ENCODE measurements around the gene MTF2.
"Not testable (repeated sequence)": the region's sequence is repeated elsewhere in the genome, so short reads cannot be mapped to it uniquely, and the experiment has no call there.

MTF2 gene

GRCh38 chr1:93174638-93175037 lies 95.6 kb downstream of the MTF2 start:
- not testable (repeated sequence) for H3K9me3 ChIP-seq (ENCODE audit: control insufficient read depth in 5 of 5, low read length in 5 of 5)
- peaks cover 4 to 46% (median 24%) of the 10 kb centered on the region in 5 donors for H3K4me1 ChIP-seq (ENCODE audit: control insufficient read depth in 5 of 5, insufficient read depth in 5 of 5, low read length in 5 of 5)

GRCh38 chr1:93177991-93178390 lies 98.9 kb downstream of the MTF2 start:
- Histone ChIP-seq H3K27ac (ENCODE audit: low read depth, low read length) (peak overlapping the region; percentile 100), H3K4me1 (ENCODE audit: control insufficient read depth in 5 of 5, insufficient read depth in 5 of 5, low read length in 5 of 5) (peaks cover 12 to 45% (median 33%) of the 10 kb centered on the region in 5 donors), H3K4me3 (ENCODE audit: low read depth in 1 of 5, low read length in 5 of 5) (peak overlapping the region; percentile 74 to 100 (median 96)), H3K27me3 (ENCODE audit: control insufficient read depth in 5 of 5, insufficient read depth in 4 of 5, low read length in 5 of 5) (peaks cover 0 to 10% (median 0%) of the 10 kb centered on the region in 5 donors), H3K9ac (ENCODE audit: low read length in 5 of 5) (peak overlapping the region; percentile 33 to 100 (median 95)), H3K9me3 (ENCODE audit: control insufficient read depth in 5 of 5, low read length in 5 of 5) (peaks cover 0 to 2% (median 0%) of the 10 kb centered on the region in 5 donors), H3K36me3 (ENCODE audit: control insufficient read depth in 5 of 5, insufficient read depth in 5 of 5, low read length in 5 of 5) (peaks cover 0 to 2% (median 0%) of the 10 kb centered on the region in 5 donors)

More at GRCh38 chr1:93174638-93175037, 95.6 kb downstream of the MTF2 start:
- H3K36me3 ChIP-seq (ENCODE audit: control insufficient read depth in 5 of 5, insufficient read depth in 5 of 5, low read length in 5 of 5); H3K27me3 ChIP-seq (ENCODE audit: control insufficient read depth in 5 of 5, insufficient read depth in 4 of 5, low read length in 5 of 5); H3K27ac ChIP-seq (ENCODE audit: low read depth, low read length); H3K4me3 ChIP-seq (ENCODE audit: low read depth in 1 of 5, low read length in 5 of 5); H3K9ac ChIP-seq (ENCODE audit: low read length in 5 of 5): not testable (repeated sequence)

- peaks cover 12 to 41% (median 33%) of the 10 kb centered on the region in 5 donors for H3K4me1 ChIP-seq (ENCODE audit: control insufficient read depth in 5 of 5, insufficient read depth in 5 of 5, low read length in 5 of 5)
- H3K9ac ChIP-seq (ENCODE audit: low read length in 5 of 5): peak overlapping the region; percentile 33 to 100 (median 95)
- peaks cover 0 to 2% (median 0%) of the 10 kb centered on the region in 5 donors for H3K36me3 ChIP-seq (ENCODE audit: control insufficient read depth in 5 of 5, insufficient read depth in 5 of 5, low read length in 5 of 5)
- H3K4me3 ChIP-seq (ENCODE audit: low read depth in 1 of 5, low read length in 5 of 5): peak overlapping the region; percentile 74 to 100 (median 96)
- peaks cover 0 to 10% (median 0%) of the 10 kb centered on the region in 5 donors for H3K27me3 ChIP-seq (ENCODE audit: control insufficient read depth in 5 of 5, insufficient read depth in 4 of 5, low read length in 5 of 5)
- H3K9me3 ChIP-seq (ENCODE audit: control insufficient read depth in 5 of 5, low read length in 5 of 5): peaks cover 0 to 2% (median 0%) of the 10 kb centered on the region in 5 donors
- peak overlapping the region; percentile 100 for H3K27ac ChIP-seq (ENCODE audit: low read depth, low read length)
These were observed 99.3 kb downstream of the MTF2 start for GRCh38 chr1:93178418-93178817.

DNA sequence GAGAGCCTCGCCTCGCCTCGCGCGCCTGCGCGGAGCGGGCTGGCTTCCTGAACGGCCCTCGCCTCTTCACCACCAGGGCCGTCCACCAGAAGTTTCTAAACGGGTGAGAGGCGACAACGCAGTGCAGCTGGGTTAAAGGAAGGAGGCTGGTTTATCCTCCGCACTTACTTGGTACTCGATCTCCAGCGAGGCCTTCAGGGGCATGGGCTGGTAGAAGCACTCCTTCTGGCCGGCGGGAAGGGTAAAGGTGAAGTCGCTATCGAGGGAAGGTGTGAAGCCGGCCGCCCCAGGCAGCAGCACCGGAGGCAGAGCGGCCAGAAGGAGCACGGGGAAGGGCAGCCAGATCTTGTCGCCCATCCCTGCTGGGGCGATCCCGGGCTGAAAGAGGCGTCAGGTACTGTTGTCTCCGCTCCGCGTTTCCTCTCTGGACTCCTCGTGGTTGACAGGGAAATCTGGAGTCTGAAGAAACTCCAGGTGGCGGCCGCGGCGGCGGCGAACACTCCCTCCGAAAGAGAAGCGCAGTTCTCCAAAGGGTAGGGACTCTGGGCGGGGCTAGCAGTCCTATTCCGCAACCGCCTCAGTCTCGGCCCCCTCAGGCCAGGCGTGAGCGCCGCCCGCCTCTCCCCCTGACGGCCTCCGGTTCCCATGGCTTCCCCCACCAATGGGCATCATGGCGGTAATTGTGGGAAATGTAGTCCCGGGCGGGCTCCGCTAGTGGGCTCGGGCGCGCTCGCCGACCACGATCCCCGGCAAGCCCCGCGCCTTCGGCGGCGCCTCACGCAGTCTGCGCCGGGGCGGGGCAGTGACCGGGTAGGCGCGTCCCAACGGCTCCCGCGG lies 101.0 kb downstream of the MTF2 start, which contains the start of gene TMED5:
TSS of gene TMED5 (minus strand) at position 528 of the 837 bp plus-strand sequence. CDS start at position 357, 171 bp downstream.
- peak within 1 kb of the TSS; percentile 75 to 100 (median 96) for H3K4me3 ChIP-seq (ENCODE audit: low read depth in 1 of 5, low read length in 5 of 5)
- peaks cover 12 to 33% (median 32%) of the 10 kb centered on the region in 5 donors for H3K4me1 ChIP-seq (ENCODE audit: control insufficient read depth in 5 of 5, insufficient read depth in 5 of 5, low read length in 5 of 5)
- peaks cover 0 to 2% (median 0%) of the 10 kb centered on the region in 5 donors for H3K36me3 ChIP-seq (ENCODE audit: control insufficient read depth in 5 of 5, insufficient read depth in 5 of 5, low read length in 5 of 5)
- peaks cover 0 to 10% (median 0%) of the 10 kb centered on the region in 5 donors for H3K27me3 ChIP-seq (ENCODE audit: control insufficient read depth in 5 of 5, insufficient read depth in 4 of 5, low read length in 5 of 5)
- peaks cover 0 to 2% (median 0%) of the 10 kb centered on the region in 5 donors for H3K9me3 ChIP-seq (ENCODE audit: control insufficient read depth in 5 of 5, low read length in 5 of 5)
- H3K9ac ChIP-seq (ENCODE audit: low read length in 5 of 5): peak within 1 kb of the TSS; percentile 95 to 100 (median 100)
- peak within 1 kb of the TSS; percentile 100 for H3K27ac ChIP-seq (ENCODE audit: low read depth, low read length)

DNA sequence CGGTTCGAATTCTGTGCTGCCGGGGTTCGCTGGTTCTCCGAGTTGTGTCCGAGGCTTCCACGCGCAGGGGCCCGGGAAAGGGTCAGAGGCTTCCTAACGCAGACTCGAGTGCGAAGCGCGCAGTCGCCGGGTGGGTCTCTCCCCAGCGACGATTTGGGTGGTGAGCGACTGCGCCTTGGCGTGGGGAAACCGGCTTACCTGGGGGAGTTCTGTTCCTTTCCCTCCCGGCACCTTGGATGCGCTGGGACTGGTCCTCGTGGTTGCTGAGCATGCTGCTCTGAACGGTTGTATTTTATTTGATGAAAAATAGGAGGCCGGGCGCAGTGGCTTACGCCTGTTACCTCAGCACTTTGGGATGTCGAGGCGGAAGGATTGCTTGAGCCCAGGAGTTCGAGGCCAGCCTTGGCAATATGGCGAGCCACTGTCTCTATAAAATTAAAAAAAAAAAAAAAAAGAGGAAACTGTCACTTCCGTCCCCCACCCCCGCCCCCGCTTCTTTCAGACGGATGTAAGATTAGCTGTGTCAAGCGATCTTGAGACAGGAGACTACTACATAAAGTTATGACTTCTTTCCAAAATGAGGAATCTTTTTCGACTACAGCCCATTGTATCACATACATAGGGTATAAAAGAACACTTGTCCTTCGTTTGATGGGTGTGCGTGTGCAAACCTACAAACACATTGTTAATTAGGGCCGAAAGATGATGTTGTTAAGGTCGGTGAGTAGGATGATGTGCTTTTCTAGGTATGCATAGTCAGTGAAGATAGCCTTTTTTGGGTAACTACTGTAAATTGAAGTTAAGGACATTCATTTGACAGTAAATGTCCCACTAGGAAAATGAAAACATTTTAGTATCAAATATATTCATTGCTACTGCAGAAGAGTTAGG lies 101.9 kb downstream of the MTF2 start, which contains the start of gene CCDC18:
TSS of gene CCDC18 (plus strand) at position 2 of the 891 bp plus-strand sequence. CDS start 2,638 bp downstream, outside the sequence.
- H3K27ac ChIP-seq (ENCODE audit: low read depth, low read length): peak within 1 kb of the TSS; percentile 100
- peaks cover 0 to 10% (median 0%) of the 10 kb centered on the region in 5 donors for H3K27me3 ChIP-seq (ENCODE audit: control insufficient read depth in 5 of 5, insufficient read depth in 4 of 5, low read length in 5 of 5)
- peak within 1 kb of the TSS; percentile 95 to 100 (median 100) for H3K9ac ChIP-seq (ENCODE audit: low read length in 5 of 5)
- H3K4me1 ChIP-seq (ENCODE audit: control insufficient read depth in 5 of 5, insufficient read depth in 5 of 5, low read length in 5 of 5): peaks cover 12 to 33% (median 28%) of the 10 kb centered on the region in 5 donors
- peaks cover 0 to 2% (median 0%) of the 10 kb centered on the region in 5 donors for H3K36me3 ChIP-seq (ENCODE audit: control insufficient read depth in 5 of 5, insufficient read depth in 5 of 5, low read length in 5 of 5)
- peak within 1 kb of the TSS; percentile 75 to 100 (median 96) for H3K4me3 ChIP-seq (ENCODE audit: low read depth in 1 of 5, low read length in 5 of 5)
- H3K9me3 ChIP-seq (ENCODE audit: control insufficient read depth in 5 of 5, low read length in 5 of 5): peaks cover 0 to 2% (median 0%) of the 10 kb centered on the region in 5 donors

DNA sequence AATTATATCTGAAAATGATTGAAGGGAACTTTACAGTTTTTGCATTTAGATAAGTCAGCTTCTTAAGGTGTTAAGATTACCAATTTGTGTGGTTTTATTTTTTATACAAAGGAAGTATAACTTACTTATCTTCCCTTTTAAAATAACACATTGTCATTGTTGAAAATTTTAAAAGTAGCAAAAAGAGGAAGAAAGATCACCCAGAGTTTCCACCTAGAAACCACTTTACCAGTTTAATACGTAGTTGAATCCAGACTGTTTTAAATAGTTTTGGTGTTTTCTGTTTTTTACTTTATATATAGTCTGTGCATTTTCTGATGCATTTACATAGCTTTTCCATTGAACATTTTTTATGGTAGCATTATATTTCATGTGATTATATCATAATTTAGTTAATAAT lies 107.6 kb downstream of the MTF2 start:
- Histone ChIP-seq H3K36me3 (ENCODE audit: control insufficient read depth in 5 of 5, insufficient read depth in 5 of 5, low read length in 5 of 5) (peaks cover 0 to 3% (median 0%) of the 10 kb centered on the region in 5 donors), H3K27ac (ENCODE audit: low read depth, low read length) (no peak overlapping the region), H3K4me1 (ENCODE audit: control insufficient read depth in 5 of 5, insufficient read depth in 5 of 5, low read length in 5 of 5) (no peaks in the 10 kb centered on the region), H3K9ac (ENCODE audit: low read length in 5 of 5) (no peak overlapping the region), H3K4me3 (ENCODE audit: low read depth in 1 of 5, low read length in 5 of 5) (no peak overlapping the region), H3K27me3 (ENCODE audit: control insufficient read depth in 5 of 5, insufficient read depth in 4 of 5, low read length in 5 of 5) (no peaks in the 10 kb centered on the region), H3K9me3 (ENCODE audit: control insufficient read depth in 5 of 5, low read length in 5 of 5) (no peaks in the 10 kb centered on the region)

Measured in subcutaneous abdominal adipose tissue (tissue), 5 donors.